ENCODE data around the gene TANK. TPM values are rescaled to one million over a fixed set of nuclear protein-coding genes. Genes with fewer than 3 reads are reported as not detected.

Gene TANK
- total and polyA plus RNA-seq, 4 donors: 35.2 to 144 (median 61.0) TPM

DNA sequence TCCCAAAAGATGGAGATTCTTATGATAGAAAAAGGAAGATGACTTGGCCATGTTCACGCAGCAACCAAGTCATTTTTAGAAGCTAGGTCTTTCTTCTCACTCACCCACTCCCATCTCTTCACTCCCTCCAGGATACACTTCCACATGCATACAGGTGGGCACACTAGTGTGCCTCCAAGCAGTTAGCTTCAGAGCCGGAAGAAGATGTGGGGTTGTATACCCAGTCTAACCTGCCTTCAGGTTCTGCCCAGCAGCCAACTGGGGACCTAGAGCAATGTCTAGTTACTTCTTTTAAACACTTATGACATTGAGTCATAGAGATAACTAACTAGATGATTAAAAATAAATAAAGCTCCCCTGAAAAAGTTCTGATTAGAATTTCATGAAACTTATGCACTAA, 21.8 kb upstream of the TANK start:
- H3K27ac ChIP-seq (ENCODE audit: low read depth in 1 of 2, low read length in 1 of 2): no peak overlapping the region
- no peak overlapping the region for H3K4me3 ChIP-seq
- H3K9ac ChIP-seq (ENCODE audit: insufficient read depth in 1 of 2, low read length in 2 of 2): no peak overlapping the region
- peaks cover 0 to 27% (median 6%) of the 10 kb centered on the region in 5 donors for H3K4me1 ChIP-seq (ENCODE audit: control insufficient read depth in 5 of 5, insufficient read depth in 5 of 5, low read length in 5 of 5)
- no peak for DNase-seq
- WGBS, 2 donors: 59 to 60% methylated on average over 2 of the region's 2 CpGs
- no peaks in the 10 kb centered on the region for H3K36me3 ChIP-seq (ENCODE audit: control insufficient read depth in 4 of 4, insufficient read depth in 4 of 4, low read length in 4 of 4)
- H3K9me3 ChIP-seq (ENCODE audit: control insufficient read depth in 4 of 4, insufficient read depth in 3 of 4, low read length in 3 of 4): peaks cover 0 to 2% (median 0%) of the 10 kb centered on the region in 4 donors
- ATAC-seq (ENCODE audit: insufficient read depth, low FRiP score): no peak
- H3K27me3 ChIP-seq (ENCODE audit: control insufficient read depth in 3 of 3, insufficient read depth in 3 of 3, low read length in 2 of 3): no peaks in the 10 kb centered on the region
- TF ChIP-seq CTCF (IDR thresholded peaks at IDR 0.05; ENCODE audit: control extremely low read depth, extremely low read depth): no peak

GRCh38 chr2:161139098-161139987, 20.9 kb upstream of the TANK start:
- no peak for ATAC-seq (ENCODE audit: insufficient read depth, low FRiP score)
- no peak overlapping the region for H3K9ac ChIP-seq (ENCODE audit: insufficient read depth in 1 of 2, low read length in 2 of 2)
- peaks cover 0 to 25% (median 6%) of the 10 kb centered on the region in 5 donors for H3K4me1 ChIP-seq (ENCODE audit: control insufficient read depth in 5 of 5, insufficient read depth in 5 of 5, low read length in 5 of 5)
- H3K36me3 ChIP-seq (ENCODE audit: control insufficient read depth in 4 of 4, insufficient read depth in 4 of 4, low read length in 4 of 4): no peaks in the 10 kb centered on the region
- H3K4me3 ChIP-seq: no peak overlapping the region
- DNase-seq: peak in 1 of 3 donors; percentile 34
- H3K27me3 ChIP-seq (ENCODE audit: control insufficient read depth in 3 of 3, insufficient read depth in 3 of 3, low read length in 2 of 3): no peaks in the 10 kb centered on the region
- H3K27ac ChIP-seq (ENCODE audit: low read depth in 1 of 2, low read length in 1 of 2): no peak overlapping the region
- H3K9me3 ChIP-seq (ENCODE audit: control insufficient read depth in 4 of 4, insufficient read depth in 3 of 4, low read length in 3 of 4): peaks cover 0 to 2% (median 0%) of the 10 kb centered on the region in 4 donors
- WGBS, 2 donors: 18 to 28% methylated on average over 3 of the region's 3 CpGs
- no peak for TF ChIP-seq CTCF (IDR thresholded peaks at IDR 0.05; ENCODE audit: control extremely low read depth, extremely low read depth)

DNA sequence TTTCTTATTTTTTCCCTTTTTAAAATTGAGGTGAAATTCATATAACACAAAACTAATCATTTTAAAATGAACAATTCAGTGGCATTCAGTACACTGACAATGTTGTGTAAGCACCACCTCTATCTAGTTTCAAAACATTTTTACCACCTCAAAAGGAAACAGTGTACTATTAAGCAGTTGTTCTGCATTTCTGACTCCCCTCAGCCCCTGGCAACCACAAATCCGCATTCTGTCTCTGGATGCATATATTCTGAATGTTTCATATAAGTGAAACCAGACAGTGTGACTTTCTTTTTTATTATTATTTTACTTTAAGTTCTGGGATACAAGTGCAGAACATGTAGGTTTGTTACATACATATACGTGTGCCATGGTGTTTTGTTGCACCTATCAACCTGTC, 19.2 kb upstream of the TANK start:
- ATAC-seq (ENCODE audit: insufficient read depth, low FRiP score) (no peak), DNase-seq (no peak)
- H3K27ac ChIP-seq (ENCODE audit: low read depth in 1 of 2, low read length in 1 of 2): no peak overlapping the region
- H3K4me1 ChIP-seq (ENCODE audit: control insufficient read depth in 5 of 5, insufficient read depth in 5 of 5, low read length in 5 of 5): peaks cover 0 to 13% (median 2%) of the 10 kb centered on the region in 5 donors
- H3K36me3 ChIP-seq (ENCODE audit: control insufficient read depth in 4 of 4, insufficient read depth in 4 of 4, low read length in 4 of 4): no peaks in the 10 kb centered on the region
- H3K9me3 ChIP-seq (ENCODE audit: control insufficient read depth in 4 of 4, insufficient read depth in 3 of 4, low read length in 3 of 4): peaks cover 0 to 2% (median under 1%) of the 10 kb centered on the region in 4 donors
- 43 to 72% methylated on average over 2 of the region's 2 CpGs for WGBS, 2 donors
- no peak overlapping the region for H3K9ac ChIP-seq (ENCODE audit: insufficient read depth in 1 of 2, low read length in 2 of 2)
- no peak overlapping the region for H3K4me3 ChIP-seq
- H3K27me3 ChIP-seq (ENCODE audit: control insufficient read depth in 3 of 3, insufficient read depth in 3 of 3, low read length in 2 of 3): no peaks in the 10 kb centered on the region
- TF ChIP-seq CTCF (IDR thresholded peaks at IDR 0.05; ENCODE audit: control extremely low read depth, extremely low read depth): no peak
